ENCODE data around the gene SLC50A1.

The SLC50A1 gene

GRCh38 chr1:155134322-155134721 lies 1.3 kb upstream of the SLC50A1 start:
- TF ChIP-seq CTCF (IDR thresholded peaks at IDR 0.05) = no peak
- no peaks in the 10 kb centered on the region for H3K9me3 ChIP-seq
- no peaks in the 10 kb centered on the region for H3K36me3 ChIP-seq
- peaks cover 22 to 24% of the 10 kb centered on the region in 2 experiments for H3K4me1 ChIP-seq (ENCODE audit: control insufficient read depth in 1 of 2, insufficient read depth in 1 of 2, low read depth in 1 of 2, low read length in 1 of 2)
- H3K4me3 ChIP-seq (ENCODE audit: low read depth in 1 of 2, low read length in 1 of 2) = peak overlapping the region in 1 of 2 experiments; percentile 99
- H3K27me3 ChIP-seq = peaks cover 15% of the 10 kb centered on the region
- H3K27ac ChIP-seq = peak overlapping the region; percentile 93

GRCh38 chr1:155134880-155135414 lies 705 bp upstream of the SLC50A1 start:
- TF ChIP-seq CTCF (IDR thresholded peaks at IDR 0.05) = no peak
- Histone ChIP-seq H3K36me3 (no peaks in the 10 kb centered on the region), H3K4me1 (ENCODE audit: control insufficient read depth in 1 of 2, insufficient read depth in 1 of 2, low read depth in 1 of 2, low read length in 1 of 2) (peaks cover 28 to 31% of the 10 kb centered on the region in 2 experiments), H3K27ac (peak overlapping the region; percentile 93), H3K9me3 (no peaks in the 10 kb centered on the region), H3K4me3 (ENCODE audit: low read depth in 1 of 2, low read length in 1 of 2) (peak overlapping the region; percentile 95 to 99), H3K27me3 (peaks cover 9% of the 10 kb centered on the region)

- peaks cover 35% of the 10 kb centered on the region in 2 experiments for H3K4me1 ChIP-seq (ENCODE audit: control insufficient read depth in 1 of 2, insufficient read depth in 1 of 2, low read depth in 1 of 2, low read length in 1 of 2)
- peak overlapping the region; percentile 93 for H3K27ac ChIP-seq
- no peaks in the 10 kb centered on the region for H3K36me3 ChIP-seq
- TF ChIP-seq CTCF (IDR thresholded peaks at IDR 0.05) = no peak
- peak overlapping the region; percentile 95 to 99 for H3K4me3 ChIP-seq (ENCODE audit: low read depth in 1 of 2, low read length in 1 of 2)
- no peaks in the 10 kb centered on the region for H3K9me3 ChIP-seq
- H3K27me3 ChIP-seq = no peaks in the 10 kb centered on the region
Measured at GRCh38 chr1:155136748-155137147, 1.1 kb downstream of the SLC50A1 start.

- TF ChIP-seq CTCF (IDR thresholded peaks at IDR 0.05) = no peak
- Histone ChIP-seq H3K36me3 (no peaks in the 10 kb centered on the region), H3K4me1 (ENCODE audit: control insufficient read depth in 1 of 2, insufficient read depth in 1 of 2, low read depth in 1 of 2, low read length in 1 of 2) (peaks cover 35% of the 10 kb centered on the region in 2 experiments), H3K9me3 (no peaks in the 10 kb centered on the region), H3K27me3 (no peaks in the 10 kb centered on the region), H3K27ac (peak overlapping the region; percentile 93), H3K4me3 (ENCODE audit: low read depth in 1 of 2, low read length in 1 of 2) (peak overlapping the region in 1 of 2 experiments; percentile 95)
Measured at GRCh38 chr1:155137154-155137949, 1.7 kb downstream of the SLC50A1 start.

- peak; percentile 18 for TF ChIP-seq CTCF (IDR thresholded peaks at IDR 0.05)
- Histone ChIP-seq H3K9me3 (no peaks in the 10 kb centered on the region), H3K27ac (peak within 1 kb of the TSS; percentile 87), H3K27me3 (no peaks in the 10 kb centered on the region), H3K4me3 (ENCODE audit: low read depth in 1 of 2, low read length in 1 of 2) (peak within 1 kb of the TSS; percentile 65 to 87), H3K4me1 (ENCODE audit: control insufficient read depth in 1 of 2, insufficient read depth in 1 of 2, low read depth in 1 of 2, low read length in 1 of 2) (peaks cover 29 to 31% of the 10 kb centered on the region in 2 experiments), H3K36me3 (no peaks in the 10 kb centered on the region)
Measured at GRCh38 chr1:155139895-155140629, 4.4 kb downstream of the SLC50A1 start, which contains the start of gene DPM3. TSS of gene DPM3 (minus strand) at chr1:155140531. CDS start at chr1:155140240, 291 bp downstream.

Data from neutrophil (primary cell).